HepG2 (cell line): Measurements from ENCODE around the gene STIM1. TPM values are rescaled to one million over a fixed set of nuclear protein-coding genes. Genes with fewer than 3 reads are reported as not detected.
A peak's percentile ranks its signal among the peaks of the same experiment; 100 is the strongest.

ENCODE experiments used
- BRD4 ChIP-seq: sonication (generic); formaldehyde crosslinking; IDR thresholded peaks from 2 replicates; pipeline ENCODE4 v1.4.0; 2020; ENCODE audit warnings: missing genetic modification reagents
- CREM ChIP-seq, 2 experiments: sonication (generic) in 1 of 2; formaldehyde crosslinking in 1 of 2; IDR thresholded peaks; 2 replicates each; pipeline versions ENCODE4 v1.4.0 to v1.6.1; 2016 to 2020; ENCODE audit warnings: antibody characterized with exemption in 1 of 2, mild to moderate bottlenecking in 1 of 2, missing genetic modification reagents in 1 of 2
- ESRRA ChIP-seq: sonication (generic); formaldehyde crosslinking; IDR thresholded peaks from 2 replicates; pipeline ENCODE4 v1.5.1; 2020; ENCODE audit warnings: mild to moderate bottlenecking, low read depth, missing genetic modification reagents
- EZH2 ChIP-seq: conservative IDR thresholded peaks from 2 replicates; pipeline ENCODE4 v1.6.1; 2012; ENCODE audit warnings: mild to moderate bottlenecking, low read depth, low read length, moderate library complexity
- FOXM1 ChIP-seq: sonication (generic); formaldehyde crosslinking; IDR thresholded peaks from 2 replicates; pipeline ENCODE4 v1.5.0; 2020; ENCODE audit warnings: missing genetic modification reagents
- KDM2A ChIP-seq: sonication (generic); formaldehyde crosslinking; IDR thresholded peaks from 2 replicates; pipeline ENCODE4 v1.4.0; 2020; ENCODE audit warnings: low read depth, missing genetic modification reagents, borderline replicate concordance
- MBD4 ChIP-seq: IDR thresholded peaks from 2 replicates; pipeline ENCODE4 v1.6.1; 2012; ENCODE audit warnings: low read length, inconsistent platforms, borderline replicate concordance
- NCOR1 ChIP-seq: fragments of 200-600 bp; sonication (generic); IDR thresholded peaks from 2 replicates; pipeline ENCODE4 v1.7.0; 2017; ENCODE audit warnings: antibody characterized with exemption, low read length, borderline replicate concordance
- NFKBIZ ChIP-seq: IDR thresholded peaks from 2 replicates; pipeline ENCODE4 v1.6.1; 2018; ENCODE audit warnings: missing genetic modification reagents, missing compliant biosample characterization
- ZBTB21 ChIP-seq: sonication (generic); formaldehyde crosslinking; IDR thresholded peaks from 2 replicates; pipeline ENCODE4 v1.4.0; 2020; ENCODE audit warnings: missing genetic modification reagents
- ZNF12 ChIP-seq: sonication (generic); formaldehyde crosslinking; IDR thresholded peaks from 2 replicates; pipeline ENCODE4 v1.5.0; 2020; ENCODE audit warnings: missing genetic modification reagents
- ZNF44 ChIP-seq: sonication (generic); formaldehyde crosslinking; IDR thresholded peaks from 2 replicates; pipeline ENCODE4 v1.5.1; 2020; ENCODE audit warnings: mild to moderate bottlenecking, missing genetic modification reagents
- ZNF564 ChIP-seq: sonication (generic); formaldehyde crosslinking; IDR thresholded peaks from 2 replicates; pipeline ENCODE4 v1.8.1; 2023; ENCODE audit warnings: mild to moderate bottlenecking, missing genetic modification reagents
- ZSCAN12 ChIP-seq: sonication (generic); formaldehyde crosslinking; IDR thresholded peaks from 2 replicates; pipeline ENCODE4 v1.9.0; 2021; ENCODE audit warnings: mild to moderate bottlenecking, missing genetic modification reagents
- ZSCAN21 ChIP-seq: sonication (generic); formaldehyde crosslinking; IDR thresholded peaks from 2 replicates; pipeline ENCODE4 v1.8.0; 2022; ENCODE audit warnings: mild to moderate bottlenecking, missing genetic modification reagents, moderate library complexity, borderline replicate concordance
- polyA plus RNA-seq, 8 experiments: library from polyadenylated mRNA; depleted of rRNA in 3 of 8; stranded (reverse) in 7 of 8; unstranded in 1 of 8; fragments of >200 nt; fragmentation: Illumina TruSeq in 4 of 8; extraction: Trizol in 4 of 8; gene quantifications; 2 replicates each; pipeline versions ENCODE4 v1.2.1 to v1.2.3, GENCODE V29; 2011 to 2016; ENCODE audit warnings: low read depth in 4 of 8, missing spikeins in 1 of 8, mixed read lengths in 1 of 8; ENCODE audit not compliant: insufficient read depth in 1 of 8
- total RNA-seq, 5 experiments: library from RNA; depleted of rRNA; stranded (reverse); fragments of >200 nt; fragmentation: Illumina TruSeq; extraction: Trizol; gene quantifications; 2 replicates each; pipeline ENCODE4 v1.2.3, GENCODE V29; 2016; ENCODE audit warnings: low read depth in 1 of 5
- TF ChIP-seq, protein P1 (sequence below): sonication (generic); formaldehyde crosslinking; IDR thresholded peaks from 2 replicates; pipeline ENCODE4 v1.4.0; 2020; ENCODE audit warnings: mild to moderate bottlenecking, missing genetic modification reagents
- TF ChIP-seq, protein P2 (sequence below): sonication (generic); formaldehyde crosslinking; conservative IDR thresholded peaks from 2 replicates; pipeline ENCODE4 v1.8.0; 2022; ENCODE audit warnings: low read depth, missing genetic modification reagents
- TF ChIP-seq, protein P3 (sequence below): sonication (generic); formaldehyde crosslinking; IDR thresholded peaks from 2 replicates; pipeline ENCODE4 v1.8.0; 2022; ENCODE audit warnings: missing genetic modification reagents, mild to moderate bottlenecking, borderline replicate concordance
- TF ChIP-seq, protein P4 (sequence below): sonication (generic); formaldehyde crosslinking; IDR thresholded peaks from 2 replicates; pipeline ENCODE4 v1.4.0; 2020; ENCODE audit warnings: mild to moderate bottlenecking, missing genetic modification reagents
- TF ChIP-seq, protein P5 (sequence below): sonication (generic); formaldehyde crosslinking; IDR thresholded peaks from 2 replicates; pipeline ENCODE4 v1.8.0; 2022; ENCODE audit warnings: missing genetic modification reagents, mild to moderate bottlenecking, moderate library complexity, borderline replicate concordance

STIM1 gene
- total and polyA plus RNA-seq, 2 of the 13 experiments (the other 11 are each of a cell fraction or from before 2014, with no cell fraction given), result 19.2 to 28.5 TPM

DNA sequence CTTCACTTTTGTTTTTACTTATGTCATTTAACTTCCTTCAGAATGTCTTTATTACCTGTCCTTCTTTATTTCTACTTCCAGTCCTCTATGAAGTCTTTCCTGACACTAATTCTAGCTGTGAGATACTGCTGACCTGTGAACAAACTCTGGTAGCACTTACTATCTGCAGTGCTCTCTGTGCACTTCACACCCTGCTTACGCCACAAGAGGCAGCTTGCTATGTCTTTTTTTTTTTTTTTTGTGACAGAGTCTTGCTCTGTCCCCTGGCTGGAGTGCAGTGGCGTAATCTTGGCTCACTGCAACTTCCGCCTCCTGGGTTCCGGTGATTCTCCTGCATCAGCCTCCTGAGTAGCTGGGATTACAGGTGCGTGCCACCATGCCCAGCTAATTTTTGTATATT lies 10.7 kb downstream of the STIM1 start (continued):
- TF ChIP-seq, protein P1, sequence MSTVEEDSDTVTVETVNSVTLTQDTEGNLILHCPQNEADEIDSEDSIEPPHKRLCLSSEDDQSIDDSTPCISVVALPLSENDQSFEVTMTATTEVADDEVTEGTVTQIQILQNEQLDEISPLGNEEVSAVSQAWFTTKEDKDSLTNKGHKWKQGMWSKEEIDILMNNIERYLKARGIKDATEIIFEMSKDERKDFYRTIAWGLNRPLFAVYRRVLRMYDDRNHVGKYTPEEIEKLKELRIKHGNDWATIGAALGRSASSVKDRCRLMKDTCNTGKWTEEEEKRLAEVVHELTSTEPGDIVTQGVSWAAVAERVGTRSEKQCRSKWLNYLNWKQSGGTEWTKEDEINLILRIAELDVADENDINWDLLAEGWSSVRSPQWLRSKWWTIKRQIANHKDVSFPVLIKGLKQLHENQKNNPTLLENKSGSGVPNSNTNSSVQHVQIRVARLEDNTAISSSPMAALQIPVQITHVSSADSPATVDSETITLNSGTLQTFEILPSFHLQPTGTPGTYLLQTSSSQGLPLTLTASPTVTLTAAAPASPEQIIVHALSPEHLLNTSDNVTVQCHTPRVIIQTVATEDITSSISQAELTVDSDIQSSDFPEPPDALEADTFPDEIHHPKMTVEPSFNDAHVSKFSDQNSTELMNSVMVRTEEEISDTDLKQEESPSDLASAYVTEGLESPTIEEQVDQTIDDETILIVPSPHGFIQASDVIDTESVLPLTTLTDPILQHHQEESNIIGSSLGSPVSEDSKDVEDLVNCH (CRISPR knock-in tag), result no peak
- TF ChIP-seq MBD4 (no peak), ZSCAN21 (CRISPR knock-in tag) (0 out of 2 replicates have a peak, but pooled peaks have one; percentile 39), ZBTB21 (CRISPR knock-in tag) (peak; percentile 81; the same call in 1 of the 2 replicates), ZNF12 (CRISPR knock-in tag) (no peak), EZH2 (no peak), ESRRA (CRISPR knock-in tag) (no peak), ZSCAN12 (CRISPR knock-in tag) (no peak), ZNF44 (CRISPR knock-in tag) (no peak), NFKBIZ (no peak), ZNF564 (0 out of 2 replicates have a peak, but pooled peaks have one; percentile 38), BRD4 (no peak), CREM (IDR thresholded peaks at IDR 0.05) (peak; percentile 56; the same call in 1 of the 2 replicates), CREM (CRISPR knock-in tag; IDR thresholded peaks at IDR 0.05) (no peak), KDM2A (CRISPR knock-in tag) (no peak), FOXM1 (CRISPR knock-in tag) (no peak), NCOR1 (0 out of 2 replicates have a peak, but pooled peaks have one; percentile 13)
- TF ChIP-seq, protein P2, sequence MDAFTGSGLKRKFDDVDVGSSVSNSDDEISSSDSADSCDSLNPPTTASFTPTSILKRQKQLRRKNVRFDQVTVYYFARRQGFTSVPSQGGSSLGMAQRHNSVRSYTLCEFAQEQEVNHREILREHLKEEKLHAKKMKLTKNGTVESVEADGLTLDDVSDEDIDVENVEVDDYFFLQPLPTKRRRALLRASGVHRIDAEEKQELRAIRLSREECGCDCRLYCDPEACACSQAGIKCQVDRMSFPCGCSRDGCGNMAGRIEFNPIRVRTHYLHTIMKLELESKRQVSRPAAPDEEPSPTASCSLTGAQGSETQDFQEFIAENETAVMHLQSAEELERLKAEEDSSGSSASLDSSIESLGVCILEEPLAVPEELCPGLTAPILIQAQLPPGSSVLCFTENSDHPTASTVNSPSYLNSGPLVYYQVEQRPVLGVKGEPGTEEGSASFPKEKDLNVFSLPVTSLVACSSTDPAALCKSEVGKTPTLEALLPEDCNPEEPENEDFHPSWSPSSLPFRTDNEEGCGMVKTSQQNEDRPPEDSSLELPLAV, result no peak
- TF ChIP-seq, protein P3, sequence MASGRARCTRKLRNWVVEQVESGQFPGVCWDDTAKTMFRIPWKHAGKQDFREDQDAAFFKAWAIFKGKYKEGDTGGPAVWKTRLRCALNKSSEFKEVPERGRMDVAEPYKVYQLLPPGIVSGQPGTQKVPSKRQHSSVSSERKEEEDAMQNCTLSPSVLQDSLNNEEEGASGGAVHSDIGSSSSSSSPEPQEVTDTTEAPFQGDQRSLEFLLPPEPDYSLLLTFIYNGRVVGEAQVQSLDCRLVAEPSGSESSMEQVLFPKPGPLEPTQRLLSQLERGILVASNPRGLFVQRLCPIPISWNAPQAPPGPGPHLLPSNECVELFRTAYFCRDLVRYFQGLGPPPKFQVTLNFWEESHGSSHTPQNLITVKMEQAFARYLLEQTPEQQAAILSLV (CRISPR knock-in tag), result no peak
- TF ChIP-seq, protein P4, sequence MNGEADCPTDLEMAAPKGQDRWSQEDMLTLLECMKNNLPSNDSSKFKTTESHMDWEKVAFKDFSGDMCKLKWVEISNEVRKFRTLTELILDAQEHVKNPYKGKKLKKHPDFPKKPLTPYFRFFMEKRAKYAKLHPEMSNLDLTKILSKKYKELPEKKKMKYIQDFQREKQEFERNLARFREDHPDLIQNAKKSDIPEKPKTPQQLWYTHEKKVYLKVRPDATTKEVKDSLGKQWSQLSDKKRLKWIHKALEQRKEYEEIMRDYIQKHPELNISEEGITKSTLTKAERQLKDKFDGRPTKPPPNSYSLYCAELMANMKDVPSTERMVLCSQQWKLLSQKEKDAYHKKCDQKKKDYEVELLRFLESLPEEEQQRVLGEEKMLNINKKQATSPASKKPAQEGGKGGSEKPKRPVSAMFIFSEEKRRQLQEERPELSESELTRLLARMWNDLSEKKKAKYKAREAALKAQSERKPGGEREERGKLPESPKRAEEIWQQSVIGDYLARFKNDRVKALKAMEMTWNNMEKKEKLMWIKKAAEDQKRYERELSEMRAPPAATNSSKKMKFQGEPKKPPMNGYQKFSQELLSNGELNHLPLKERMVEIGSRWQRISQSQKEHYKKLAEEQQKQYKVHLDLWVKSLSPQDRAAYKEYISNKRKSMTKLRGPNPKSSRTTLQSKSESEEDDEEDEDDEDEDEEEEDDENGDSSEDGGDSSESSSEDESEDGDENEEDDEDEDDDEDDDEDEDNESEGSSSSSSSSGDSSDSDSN, result peak; percentile 28; the same call in 1 of the 2 replicates
- TF ChIP-seq, protein P5, sequence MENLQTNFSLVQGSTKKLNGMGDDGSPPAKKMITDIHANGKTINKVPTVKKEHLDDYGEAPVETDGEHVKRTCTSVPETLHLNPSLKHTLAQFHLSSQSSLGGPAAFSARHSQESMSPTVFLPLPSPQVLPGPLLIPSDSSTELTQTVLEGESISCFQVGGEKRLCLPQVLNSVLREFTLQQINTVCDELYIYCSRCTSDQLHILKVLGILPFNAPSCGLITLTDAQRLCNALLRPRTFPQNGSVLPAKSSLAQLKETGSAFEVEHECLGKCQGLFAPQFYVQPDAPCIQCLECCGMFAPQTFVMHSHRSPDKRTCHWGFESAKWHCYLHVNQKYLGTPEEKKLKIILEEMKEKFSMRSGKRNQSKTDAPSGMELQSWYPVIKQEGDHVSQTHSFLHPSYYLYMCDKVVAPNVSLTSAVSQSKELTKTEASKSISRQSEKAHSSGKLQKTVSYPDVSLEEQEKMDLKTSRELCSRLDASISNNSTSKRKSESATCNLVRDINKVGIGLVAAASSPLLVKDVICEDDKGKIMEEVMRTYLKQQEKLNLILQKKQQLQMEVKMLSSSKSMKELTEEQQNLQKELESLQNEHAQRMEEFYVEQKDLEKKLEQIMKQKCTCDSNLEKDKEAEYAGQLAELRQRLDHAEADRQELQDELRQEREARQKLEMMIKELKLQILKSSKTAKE (CRISPR knock-in tag), result no peak
